ENCODE measurements around the gene RFX2.

RFX2 gene

GRCh38 chr19:6132482-6132881, 22.2 kb upstream of the RFX2 start:
- CTCF ChIA-PET: no interaction called here
- WGBS (ENCODE audit: insufficient coverage): 98% methylated on average over 4 of the region's 4 CpGs
- POLR2A ChIA-PET: no interaction called here
- no peak overlapping the region for H3K27ac ChIP-seq (ENCODE audit: insufficient read depth in 1 of 2, low read depth in 1 of 2, low read length in 2 of 2, poor library complexity in 1 of 2, severe bottlenecking in 2 of 2)
- H3K4me1 ChIP-seq (ENCODE audit: control extremely low read depth in 1 of 4, control insufficient read depth in 4 of 4, insufficient read depth in 4 of 4, low read length in 3 of 4): no peaks in the 10 kb centered on the region
- no peak overlapping the region for H3K4me3 ChIP-seq (ENCODE audit: control insufficient read depth in 1 of 7, extremely low read depth in 1 of 7, insufficient read depth in 4 of 7, low read depth in 2 of 7, low read length in 6 of 7)
- no peak for DNase-seq
- H3K36me3 ChIP-seq (ENCODE audit: control insufficient read depth in 4 of 4, insufficient read depth in 4 of 4, low read length in 3 of 4): no peaks in the 10 kb centered on the region
- peaks cover 0 to 8% (median 0%) of the 10 kb centered on the region in 5 experiments for H3K9me3 ChIP-seq (ENCODE audit: control extremely low read depth in 1 of 5, control insufficient read depth in 4 of 5, insufficient read depth in 2 of 5, low read depth in 1 of 5, low read length in 4 of 5)
- peaks cover 0 to 2% (median 0%) of the 10 kb centered on the region in 5 experiments for H3K27me3 ChIP-seq (replicated peaks in 2 of 5; ENCODE audit: control insufficient read depth in 4 of 5, insufficient read depth in 5 of 5, low read length in 4 of 5)

GRCh38 chr19:6127716-6128335, 17.5 kb upstream of the RFX2 start:
- WGBS (ENCODE audit: insufficient coverage): 90% methylated on average over 4 of the region's 6 CpGs
- Histone ChIP-seq H3K4me3 (ENCODE audit: control insufficient read depth in 1 of 7, extremely low read depth in 1 of 7, insufficient read depth in 4 of 7, low read depth in 2 of 7, low read length in 6 of 7) (no peak overlapping the region), H3K9me3 (ENCODE audit: control extremely low read depth in 1 of 5, control insufficient read depth in 4 of 5, insufficient read depth in 2 of 5, low read depth in 1 of 5, low read length in 4 of 5) (peaks cover 0 to 17% (median 4%) of the 10 kb centered on the region in 5 experiments), H3K4me1 (ENCODE audit: control extremely low read depth in 1 of 4, control insufficient read depth in 4 of 4, insufficient read depth in 4 of 4, low read length in 3 of 4) (no peaks in the 10 kb centered on the region), H3K36me3 (ENCODE audit: control insufficient read depth in 4 of 4, insufficient read depth in 4 of 4, low read length in 3 of 4) (no peaks in the 10 kb centered on the region), H3K27ac (ENCODE audit: insufficient read depth in 1 of 2, low read depth in 1 of 2, low read length in 2 of 2, poor library complexity in 1 of 2, severe bottlenecking in 2 of 2) (no peak overlapping the region), H3K27me3 (replicated peaks in 2 of 5; ENCODE audit: control insufficient read depth in 4 of 5, insufficient read depth in 5 of 5, low read length in 4 of 5) (peaks cover 0 to 2% (median 0%) of the 10 kb centered on the region in 5 experiments)
- peak in 1 of 3 donors; percentile 28 for DNase-seq
- POLR2A ChIA-PET: interaction anchor here (1.0 kb wide), 1 partner anchor 65 kb away, joined by 4 read pairs; no protein-coding TSS in a partner anchor
- CTCF ChIA-PET: interaction anchor here (0.7 to 7.8 kb wide), 6 partner anchors 8 to 81 kb away, joined by 3 to 87 read pairs (median 4); no protein-coding TSS in a partner anchor

GRCh38 chr19:6126335-6126974, 16.2 kb upstream of the RFX2 start:
- 67% methylated on average over 2 of the region's 3 CpGs for WGBS (ENCODE audit: insufficient coverage)
- ChIA-PET CTCF (interaction anchor here (0.8 to 7.8 kb wide), 20 partner anchors 10 to 644 kb away, joined by 3 to 87 read pairs (median 4); no protein-coding TSS in a partner anchor), POLR2A (interaction anchor here (1.1 to 1.2 kb wide), 2 partner anchors 59 to 74 kb away, joined by 4 read pairs; no protein-coding TSS in a partner anchor)
- no peaks in the 10 kb centered on the region for H3K36me3 ChIP-seq (ENCODE audit: control insufficient read depth in 4 of 4, insufficient read depth in 4 of 4, low read length in 3 of 4)
- H3K27me3 ChIP-seq (replicated peaks in 2 of 5; ENCODE audit: control insufficient read depth in 4 of 5, insufficient read depth in 5 of 5, low read length in 4 of 5): peaks cover 0 to 2% (median 0%) of the 10 kb centered on the region in 5 experiments
- DNase-seq: peak; percentile 74 to 83 (median 79)
- no peaks in the 10 kb centered on the region for H3K4me1 ChIP-seq (ENCODE audit: control extremely low read depth in 1 of 4, control insufficient read depth in 4 of 4, insufficient read depth in 4 of 4, low read length in 3 of 4)
- no peak overlapping the region for H3K27ac ChIP-seq (ENCODE audit: insufficient read depth in 1 of 2, low read depth in 1 of 2, low read length in 2 of 2, poor library complexity in 1 of 2, severe bottlenecking in 2 of 2)
- H3K9me3 ChIP-seq (ENCODE audit: control extremely low read depth in 1 of 5, control insufficient read depth in 4 of 5, insufficient read depth in 2 of 5, low read depth in 1 of 5, low read length in 4 of 5): peaks cover 0 to 17% (median 4%) of the 10 kb centered on the region in 5 experiments
- no peak overlapping the region for H3K4me3 ChIP-seq (ENCODE audit: control insufficient read depth in 1 of 7, extremely low read depth in 1 of 7, insufficient read depth in 4 of 7, low read depth in 2 of 7, low read length in 6 of 7)

GRCh38 chr19:6125571-6125989, 15.3 kb upstream of the RFX2 start:
- 57% methylated on average over 6 of the region's 6 CpGs for WGBS (ENCODE audit: insufficient coverage)
- DNase-seq: peak; percentile 72 to 82 (median 80)
- Histone ChIP-seq H3K9me3 (ENCODE audit: control extremely low read depth in 1 of 5, control insufficient read depth in 4 of 5, insufficient read depth in 2 of 5, low read depth in 1 of 5, low read length in 4 of 5) (peaks cover 0 to 17% (median 4%) of the 10 kb centered on the region in 5 experiments), H3K4me1 (ENCODE audit: control extremely low read depth in 1 of 4, control insufficient read depth in 4 of 4, insufficient read depth in 4 of 4, low read length in 3 of 4) (peaks cover 0 to 5% (median 0%) of the 10 kb centered on the region in 4 experiments), H3K27me3 (replicated peaks in 2 of 5; ENCODE audit: control insufficient read depth in 4 of 5, insufficient read depth in 5 of 5, low read length in 4 of 5) (no peaks in the 10 kb centered on the region), H3K36me3 (ENCODE audit: control insufficient read depth in 4 of 4, insufficient read depth in 4 of 4, low read length in 3 of 4) (no peaks in the 10 kb centered on the region), H3K27ac (ENCODE audit: insufficient read depth in 1 of 2, low read depth in 1 of 2, low read length in 2 of 2, poor library complexity in 1 of 2, severe bottlenecking in 2 of 2) (no peak overlapping the region), H3K4me3 (ENCODE audit: control insufficient read depth in 1 of 7, extremely low read depth in 1 of 7, insufficient read depth in 4 of 7, low read depth in 2 of 7, low read length in 6 of 7) (no peak overlapping the region)
- ChIA-PET POLR2A (interaction anchor here (1.1 to 1.2 kb wide), 2 partner anchors 59 to 73 kb away, joined by 4 read pairs; no protein-coding TSS in a partner anchor), CTCF (interaction anchor here (0.7 to 7.8 kb wide), 16 partner anchors 9 to 644 kb away, joined by 3 to 87 read pairs (median 4); no protein-coding TSS in a partner anchor)

- CTCF ChIA-PET: interaction anchor here (1.5 to 1.9 kb wide), 2 partner anchors 69 to 75 kb away, joined by 3 to 5 read pairs; no protein-coding TSS in a partner anchor
- no peak for DNase-seq
- POLR2A ChIA-PET: no interaction called here
- peaks cover 0 to 3% (median 3%) of the 10 kb centered on the region in 5 experiments for H3K9me3 ChIP-seq (ENCODE audit: control extremely low read depth in 1 of 5, control insufficient read depth in 4 of 5, insufficient read depth in 2 of 5, low read depth in 1 of 5, low read length in 4 of 5)
- no peaks in the 10 kb centered on the region for H3K27me3 ChIP-seq (replicated peaks in 2 of 5; ENCODE audit: control insufficient read depth in 4 of 5, insufficient read depth in 5 of 5, low read length in 4 of 5)
- no peaks in the 10 kb centered on the region for H3K36me3 ChIP-seq (ENCODE audit: control insufficient read depth in 4 of 4, insufficient read depth in 4 of 4, low read length in 3 of 4)
- peaks cover 0 to 16% (median 1%) of the 10 kb centered on the region in 4 experiments for H3K4me1 ChIP-seq (ENCODE audit: control extremely low read depth in 1 of 4, control insufficient read depth in 4 of 4, insufficient read depth in 4 of 4, low read length in 3 of 4)
- no peak overlapping the region for H3K27ac ChIP-seq (ENCODE audit: insufficient read depth in 1 of 2, low read depth in 1 of 2, low read length in 2 of 2, poor library complexity in 1 of 2, severe bottlenecking in 2 of 2)
- no peak overlapping the region for H3K4me3 ChIP-seq (ENCODE audit: control insufficient read depth in 1 of 7, extremely low read depth in 1 of 7, insufficient read depth in 4 of 7, low read depth in 2 of 7, low read length in 6 of 7)
These were observed 8.7 kb upstream of the RFX2 start for GRCh38 chr19:6119031-6119430.

- no CpG with 5 or more reads among the region's 2 CpGs for WGBS (ENCODE audit: insufficient coverage)
- peaks cover 0 to 3% (median 3%) of the 10 kb centered on the region in 5 experiments for H3K9me3 ChIP-seq (ENCODE audit: control extremely low read depth in 1 of 5, control insufficient read depth in 4 of 5, insufficient read depth in 2 of 5, low read depth in 1 of 5, low read length in 4 of 5)
- no peak overlapping the region for H3K27ac ChIP-seq (ENCODE audit: insufficient read depth in 1 of 2, low read depth in 1 of 2, low read length in 2 of 2, poor library complexity in 1 of 2, severe bottlenecking in 2 of 2)
- peaks cover 0 to 16% (median 1%) of the 10 kb centered on the region in 4 experiments for H3K4me1 ChIP-seq (ENCODE audit: control extremely low read depth in 1 of 4, control insufficient read depth in 4 of 4, insufficient read depth in 4 of 4, low read length in 3 of 4)
- CTCF ChIA-PET: interaction anchor here (1.5 to 3.1 kb wide), 3 partner anchors 9 to 74 kb away, joined by 3 to 24 read pairs (median 13); no protein-coding TSS in a partner anchor
- H3K27me3 ChIP-seq (replicated peaks in 2 of 5; ENCODE audit: control insufficient read depth in 4 of 5, insufficient read depth in 5 of 5, low read length in 4 of 5): no peaks in the 10 kb centered on the region
- H3K4me3 ChIP-seq (ENCODE audit: control insufficient read depth in 1 of 7, extremely low read depth in 1 of 7, insufficient read depth in 4 of 7, low read depth in 2 of 7, low read length in 6 of 7): no peak overlapping the region
- no peaks in the 10 kb centered on the region for H3K36me3 ChIP-seq (ENCODE audit: control insufficient read depth in 4 of 4, insufficient read depth in 4 of 4, low read length in 3 of 4)
- no peak for DNase-seq
- POLR2A ChIA-PET: interaction anchor here (1.2 kb wide), 1 partner anchor 55 kb away, joined by 4 read pairs; no protein-coding TSS in a partner anchor
These were observed 7.7 kb upstream of the RFX2 start for GRCh38 chr19:6118043-6118442.
